IPS-18a (cell line): ENCODE measurements around the gene PALM.
A peak's percentile ranks its signal among the peaks of the same experiment; 100 is the strongest.

Source experiments
- H3K27ac ChIP-seq: one replicate; pipeline ENCODE4 v1.5.1; 2013; ENCODE audit warnings: low read length
- H3K27me3 ChIP-seq: one replicate; pipeline ENCODE4 v1.6.1; 2013; ENCODE audit warnings: mild to moderate bottlenecking, low read length; ENCODE audit not compliant: control insufficient read depth, insufficient read depth
- H3K36me3 ChIP-seq: one replicate; pipeline ENCODE4 v1.6.1; 2013; ENCODE audit warnings: low read depth, low read length; ENCODE audit not compliant: control insufficient read depth
- H3K4me1 ChIP-seq: one replicate; pipeline ENCODE4 v1.6.1; 2013; ENCODE audit warnings: low read depth, low read length; ENCODE audit not compliant: control insufficient read depth
- H3K4me3 ChIP-seq: one replicate; pipeline ENCODE4 v1.5.1; 2013; ENCODE audit warnings: low read length
- H3K9ac ChIP-seq: one replicate; pipeline ENCODE4 v1.6.1; 2013; ENCODE audit warnings: mild to moderate bottlenecking, low read length, moderate library complexity
- H3K9me3 ChIP-seq: one replicate; pipeline ENCODE4 v1.6.1; 2013; ENCODE audit warnings: low read depth, low read length; ENCODE audit not compliant: control insufficient read depth

Gene PALM

DNA sequence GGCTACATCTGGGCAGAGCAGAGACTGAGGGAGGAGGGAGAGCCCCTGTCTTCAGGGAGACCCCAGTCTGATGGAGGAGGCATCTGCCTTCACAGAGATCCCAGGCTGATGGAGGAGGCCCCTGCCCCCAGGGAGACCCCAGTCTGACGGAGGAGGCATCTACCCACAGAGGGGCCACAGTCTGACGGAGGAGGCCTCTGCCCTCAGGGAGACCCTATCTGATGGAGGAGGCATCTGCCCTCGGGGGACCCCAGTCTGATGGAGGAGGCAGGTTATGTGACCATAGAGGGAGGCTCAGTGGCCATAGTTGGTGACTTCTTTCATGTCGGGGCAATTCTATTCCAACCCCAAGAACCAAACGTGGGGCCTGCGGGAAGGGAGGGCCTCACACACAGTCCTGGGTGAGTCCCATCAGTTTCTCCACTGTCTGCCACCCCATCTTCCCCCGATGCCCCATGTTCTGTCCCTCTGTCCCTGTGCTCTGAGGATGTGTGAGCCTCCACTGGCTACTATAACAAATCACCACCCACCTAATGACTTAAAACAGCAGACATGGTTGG is 56.5 kb downstream of the PALM start:
- no peaks in the 10 kb centered on the region for H3K4me1 ChIP-seq
- H3K9me3 ChIP-seq: no peaks in the 10 kb centered on the region
- no peak overlapping the region for H3K4me3 ChIP-seq
- no peak overlapping the region for H3K27ac ChIP-seq
- H3K36me3 ChIP-seq: no peaks in the 10 kb centered on the region
- no peak overlapping the region for H3K9ac ChIP-seq
- no peaks in the 10 kb centered on the region for H3K27me3 ChIP-seq

DNA sequence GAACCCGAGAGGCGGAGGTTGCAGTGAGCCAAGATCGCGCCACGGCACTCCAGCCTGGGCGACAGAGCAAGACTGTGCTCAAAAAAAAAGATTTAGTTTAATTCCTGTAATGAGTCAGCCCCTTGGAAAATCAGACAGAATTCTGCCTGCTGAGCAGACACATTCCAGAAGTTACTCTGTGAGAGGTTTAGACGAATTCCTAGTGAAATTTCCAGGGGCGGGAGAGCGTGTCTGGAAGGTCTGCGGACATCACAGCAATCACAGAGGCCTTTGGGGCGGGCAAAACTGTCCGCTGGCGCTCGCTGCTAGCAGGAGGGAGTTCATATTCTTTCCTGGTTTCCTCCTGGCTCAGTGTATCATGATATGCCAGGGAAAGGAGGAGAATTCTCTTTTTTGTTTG is 59.7 kb downstream of the PALM start:
- Histone ChIP-seq H3K4me1 (no peaks in the 10 kb centered on the region), H3K4me3 (no peak overlapping the region), H3K36me3 (no peaks in the 10 kb centered on the region), H3K27me3 (no peaks in the 10 kb centered on the region), H3K9me3 (no peaks in the 10 kb centered on the region), H3K9ac (no peak overlapping the region), H3K27ac (no peak overlapping the region)

DNA sequence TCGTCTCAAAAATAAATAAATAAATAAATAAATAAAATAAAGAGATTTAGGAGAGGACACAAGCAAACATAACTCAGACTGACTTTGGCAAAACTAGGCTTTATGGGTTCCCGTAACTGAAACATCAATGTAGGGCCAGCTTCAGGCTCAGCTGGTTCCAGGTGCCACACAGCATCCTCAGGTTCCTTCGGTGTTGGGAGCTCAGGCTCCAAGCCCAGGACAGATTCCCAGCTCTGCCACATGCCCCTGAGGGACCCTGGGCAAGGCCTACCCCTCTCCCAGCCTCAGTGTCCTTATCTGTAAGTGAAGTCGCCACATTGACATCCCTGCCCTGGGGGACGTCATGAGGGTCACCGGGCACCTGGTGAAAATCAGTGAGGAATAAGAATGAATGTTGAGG is 60.9 kb downstream of the PALM start:
- no peak overlapping the region for H3K27ac ChIP-seq
- H3K36me3 ChIP-seq: no peaks in the 10 kb centered on the region
- no peak overlapping the region for H3K9ac ChIP-seq
- H3K9me3 ChIP-seq: no peaks in the 10 kb centered on the region
- no peak overlapping the region for H3K4me3 ChIP-seq
- H3K27me3 ChIP-seq: no peaks in the 10 kb centered on the region
- H3K4me1 ChIP-seq: no peaks in the 10 kb centered on the region

- Histone ChIP-seq H3K4me3 (no peak overlapping the region), H3K27me3 (no peaks in the 10 kb centered on the region), H3K9me3 (no peaks in the 10 kb centered on the region), H3K9ac (no peak overlapping the region), H3K4me1 (no peaks in the 10 kb centered on the region), H3K36me3 (no peaks in the 10 kb centered on the region), H3K27ac (no peak overlapping the region)
Observed at GRCh38 chr19:771332-771785, 62.6 kb downstream of the PALM start.

GRCh38 chr19:772063-772462 is 63.3 kb downstream of the PALM start:
- Histone ChIP-seq H3K4me1 (no peaks in the 10 kb centered on the region), H3K36me3 (no peaks in the 10 kb centered on the region), H3K27ac (no peak overlapping the region), H3K9me3 (no peaks in the 10 kb centered on the region), H3K4me3 (no peak overlapping the region), H3K9ac (no peak overlapping the region), H3K27me3 (no peaks in the 10 kb centered on the region)

- Histone ChIP-seq H3K9me3 (no peaks in the 10 kb centered on the region), H3K9ac (no peak overlapping the region)
Observed at GRCh38 chr19:772730-773436, 64.1 kb downstream of the PALM start.

DNA sequence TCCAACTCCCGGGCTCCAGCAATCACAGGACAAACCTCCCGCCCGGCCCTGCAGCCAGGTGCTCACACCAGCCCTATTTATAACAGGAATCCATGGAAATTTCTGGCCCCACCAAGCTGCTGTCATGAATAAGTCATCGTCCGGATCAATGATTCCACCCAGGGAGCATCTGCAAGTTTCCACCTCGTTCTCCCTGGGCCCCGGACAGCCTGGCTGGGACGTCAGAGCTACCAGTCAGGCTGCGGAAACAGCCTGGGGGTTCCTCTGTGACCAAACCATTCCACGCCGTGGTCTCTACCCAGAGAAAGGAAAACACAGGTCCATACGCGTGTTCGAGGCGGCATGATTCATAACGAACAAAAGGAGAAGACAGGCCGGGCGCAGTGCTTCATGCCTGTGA is 67.8 kb downstream of the PALM start:
- no peaks in the 10 kb centered on the region for H3K4me1 ChIP-seq
- no peak overlapping the region for H3K4me3 ChIP-seq
- no peaks in the 10 kb centered on the region for H3K9me3 ChIP-seq
- no peak overlapping the region for H3K27ac ChIP-seq
- H3K27me3 ChIP-seq: no peaks in the 10 kb centered on the region
- no peaks in the 10 kb centered on the region for H3K36me3 ChIP-seq
- no peak overlapping the region for H3K9ac ChIP-seq

More at GRCh38 chr19:772730-773436, 64.1 kb downstream of the PALM start:
- no peaks in the 10 kb centered on the region for H3K27me3 ChIP-seq
- no peak overlapping the region for H3K27ac ChIP-seq
- no peaks in the 10 kb centered on the region for H3K4me1 ChIP-seq
- no peaks in the 10 kb centered on the region for H3K36me3 ChIP-seq
- H3K4me3 ChIP-seq: no peak overlapping the region

- H3K9ac ChIP-seq: no peak overlapping the region
- no peaks in the 10 kb centered on the region for H3K27me3 ChIP-seq
- no peak overlapping the region for H3K27ac ChIP-seq
- H3K9me3 ChIP-seq: no peaks in the 10 kb centered on the region
- peaks cover 13% of the 10 kb centered on the region for H3K4me1 ChIP-seq
- H3K4me3 ChIP-seq: no peak overlapping the region
- H3K36me3 ChIP-seq: no peaks in the 10 kb centered on the region
Observed at GRCh38 chr19:778910-779653, 70.3 kb downstream of the PALM start.

- Histone ChIP-seq H3K9me3 (no peaks in the 10 kb centered on the region), H3K27me3 (no peaks in the 10 kb centered on the region), H3K9ac (no peak overlapping the region), H3K4me3 (no peak overlapping the region), H3K36me3 (no peaks in the 10 kb centered on the region), H3K27ac (no peak overlapping the region), H3K4me1 (peaks cover 13% of the 10 kb centered on the region)
Observed at GRCh38 chr19:780935-781334, 72.2 kb downstream of the PALM start.

DNA sequence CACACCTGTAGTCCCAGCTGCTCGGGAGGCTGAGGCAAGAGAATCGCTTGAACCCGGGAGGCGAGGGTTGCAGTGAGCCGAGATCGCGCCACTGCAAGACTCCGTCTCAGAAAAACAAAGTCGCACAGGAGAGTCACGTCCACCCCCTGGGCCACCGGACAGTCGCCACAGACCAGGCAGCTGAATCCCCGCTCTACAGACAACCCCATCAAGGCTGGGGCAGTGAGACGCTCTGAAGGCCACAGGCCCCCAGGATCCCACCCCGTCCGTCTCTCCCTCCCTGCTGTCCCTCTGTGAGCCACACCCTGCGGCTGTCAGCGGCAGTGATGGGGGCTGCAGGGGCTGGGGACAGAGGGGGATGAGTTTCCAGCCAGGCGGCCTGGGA is 73.1 kb downstream of the PALM start:
- H3K27ac ChIP-seq: no peak overlapping the region

GRCh38 chr19:782185-782877 is 73.6 kb downstream of the PALM start:
- H3K4me1 ChIP-seq: peaks cover 13% of the 10 kb centered on the region
- no peaks in the 10 kb centered on the region for H3K27me3 ChIP-seq
- H3K36me3 ChIP-seq: no peaks in the 10 kb centered on the region
- peak overlapping the region; percentile 18 for H3K9ac ChIP-seq
- peak overlapping the region; percentile 45 for H3K4me3 ChIP-seq
- H3K27ac ChIP-seq: no peak overlapping the region
- no peaks in the 10 kb centered on the region for H3K9me3 ChIP-seq

More for the DNA sequence above, 73.1 kb downstream of the PALM start:
- Histone ChIP-seq H3K9ac (no peak overlapping the region), H3K27me3 (no peaks in the 10 kb centered on the region), H3K4me1 (peaks cover 13% of the 10 kb centered on the region), H3K36me3 (no peaks in the 10 kb centered on the region), H3K9me3 (no peaks in the 10 kb centered on the region), H3K4me3 (peak overlapping the region; percentile 45)
